Measurements from ENCODE around the gene TPSD1. TPM values are rescaled to one million over a fixed set of nuclear protein-coding genes. Genes with fewer than 3 reads are reported as not detected.
"Not testable (repeated sequence)": the region's sequence is repeated elsewhere in the genome, so short reads cannot be mapped to it uniquely, and the experiment has no call there.

Gene TPSD1
- total RNA-seq, 1 donor from 2014 or later, result not detected

DNA sequence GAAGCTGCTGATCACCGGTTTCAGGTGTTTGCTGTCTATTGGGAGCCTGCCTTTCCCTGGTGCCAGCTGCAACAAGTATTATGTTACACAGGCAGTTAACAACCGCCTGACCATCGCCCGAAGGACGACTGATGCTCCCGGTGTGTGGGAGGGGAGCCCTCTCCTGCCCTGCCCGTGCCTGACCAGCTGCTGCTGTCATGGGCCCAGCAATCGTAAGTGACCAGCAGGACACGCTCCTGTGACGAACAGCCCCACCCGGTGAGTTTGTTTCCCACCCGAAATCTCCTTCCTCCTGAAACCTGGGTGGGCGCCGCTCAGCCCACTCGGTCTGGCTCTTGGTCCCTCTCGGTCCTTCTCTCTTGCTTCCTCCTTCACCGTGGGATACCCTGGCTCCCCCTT, 35.7 kb downstream of the TPSD1 start:
- Histone ChIP-seq H3K36me3 (ENCODE audit: control insufficient read depth, insufficient read depth, low read length) (no peaks in the 10 kb centered on the region), H3K27me3 (ENCODE audit: control insufficient read depth, insufficient read depth, low read length) (peaks cover 53% of the 10 kb centered on the region), H3K4me3 (ENCODE audit: low read depth, low read length) (no peak overlapping the region)
- TF ChIP-seq, protein P1, sequence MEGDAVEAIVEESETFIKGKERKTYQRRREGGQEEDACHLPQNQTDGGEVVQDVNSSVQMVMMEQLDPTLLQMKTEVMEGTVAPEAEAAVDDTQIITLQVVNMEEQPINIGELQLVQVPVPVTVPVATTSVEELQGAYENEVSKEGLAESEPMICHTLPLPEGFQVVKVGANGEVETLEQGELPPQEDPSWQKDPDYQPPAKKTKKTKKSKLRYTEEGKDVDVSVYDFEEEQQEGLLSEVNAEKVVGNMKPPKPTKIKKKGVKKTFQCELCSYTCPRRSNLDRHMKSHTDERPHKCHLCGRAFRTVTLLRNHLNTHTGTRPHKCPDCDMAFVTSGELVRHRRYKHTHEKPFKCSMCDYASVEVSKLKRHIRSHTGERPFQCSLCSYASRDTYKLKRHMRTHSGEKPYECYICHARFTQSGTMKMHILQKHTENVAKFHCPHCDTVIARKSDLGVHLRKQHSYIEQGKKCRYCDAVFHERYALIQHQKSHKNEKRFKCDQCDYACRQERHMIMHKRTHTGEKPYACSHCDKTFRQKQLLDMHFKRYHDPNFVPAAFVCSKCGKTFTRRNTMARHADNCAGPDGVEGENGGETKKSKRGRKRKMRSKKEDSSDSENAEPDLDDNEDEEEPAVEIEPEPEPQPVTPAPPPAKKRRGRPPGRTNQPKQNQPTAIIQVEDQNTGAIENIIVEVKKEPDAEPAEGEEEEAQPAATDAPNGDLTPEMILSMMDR (IDR thresholded peaks at IDR 0.05; ENCODE audit: insufficient read depth, low read length, poor library complexity, severe bottlenecking), result no peak
- no peak for DNase-seq (ENCODE audit: low read depth)

DNA sequence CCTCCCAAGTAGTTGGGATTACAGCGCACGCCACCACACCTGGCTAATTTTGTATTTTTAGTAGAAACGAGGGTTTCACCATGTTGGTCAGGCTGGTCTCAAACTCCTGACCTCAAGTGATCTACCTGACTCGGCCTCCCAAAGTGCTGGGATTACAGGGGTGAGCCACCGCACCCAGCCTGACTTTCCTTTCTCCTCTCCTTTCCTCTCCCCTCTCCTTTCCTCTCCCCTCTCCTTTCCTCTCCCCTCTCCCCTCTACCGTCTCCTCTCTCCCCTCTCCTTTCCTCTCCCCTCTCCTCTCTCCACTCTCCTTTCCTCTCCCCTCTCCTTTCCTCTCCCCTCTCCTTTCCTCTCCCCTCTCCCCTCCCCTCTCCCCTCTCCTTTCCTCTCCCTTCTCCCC, 36.3 kb downstream of the TPSD1 start:
- H3K27me3 ChIP-seq (ENCODE audit: control insufficient read depth, insufficient read depth, low read length), result peaks cover 47% of the 10 kb centered on the region
- DNase-seq (ENCODE audit: low read depth); H3K4me3 ChIP-seq (ENCODE audit: low read depth, low read length); H3K36me3 ChIP-seq (ENCODE audit: control insufficient read depth, insufficient read depth, low read length): not testable (repeated sequence)

- H3K27me3 ChIP-seq (ENCODE audit: control insufficient read depth, insufficient read depth, low read length), result peaks cover 41% of the 10 kb centered on the region
- not testable (repeated sequence) for H3K36me3 ChIP-seq (ENCODE audit: control insufficient read depth, insufficient read depth, low read length); DNase-seq (ENCODE audit: low read depth)
Measured at GRCh38 chr16:1292808-1293207, 36.9 kb downstream of the TPSD1 start.

DNA sequence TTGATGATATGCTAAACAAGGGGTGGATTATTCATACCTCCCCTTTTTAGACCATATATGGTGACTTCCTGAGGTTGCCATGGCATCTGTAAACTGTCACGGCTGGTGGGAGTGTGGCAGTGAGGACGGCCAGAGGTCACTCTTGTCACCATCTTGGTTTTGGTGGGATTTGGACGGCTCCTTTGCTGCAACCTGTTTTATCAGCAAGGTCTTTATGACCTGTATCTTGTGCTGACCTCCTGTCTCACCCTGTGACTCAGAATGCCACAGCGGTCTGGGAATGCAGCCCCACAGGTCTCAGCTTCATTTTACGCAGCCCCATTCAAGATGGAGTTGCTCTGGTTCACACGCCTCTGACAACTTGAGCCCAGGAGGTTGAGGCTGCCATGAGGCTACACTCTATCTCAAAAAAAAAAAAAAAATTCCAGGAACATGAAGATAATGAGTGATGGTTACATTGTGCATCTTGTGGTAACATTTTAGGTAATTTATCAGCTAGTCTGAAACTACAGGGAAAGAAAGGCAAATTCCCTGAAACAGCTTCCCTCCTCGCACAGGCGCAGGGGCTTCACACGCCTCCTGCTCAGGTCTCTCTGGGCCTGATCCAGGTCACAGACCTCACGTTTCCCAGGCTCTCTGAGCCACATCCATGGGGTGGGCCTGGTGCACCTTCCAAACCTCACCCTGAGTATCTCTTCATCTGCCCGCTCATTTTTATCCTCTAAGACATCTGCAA, 38.2 kb downstream of the TPSD1 start:
- Histone ChIP-seq H3K27me3 (ENCODE audit: control insufficient read depth, insufficient read depth, low read length) (peaks cover 28% of the 10 kb centered on the region), H3K4me3 (ENCODE audit: low read depth, low read length) (no peak overlapping the region), H3K36me3 (ENCODE audit: control insufficient read depth, insufficient read depth, low read length) (no peaks in the 10 kb centered on the region)
- no peak for DNase-seq (ENCODE audit: low read depth)
- TF ChIP-seq, protein P1 (IDR thresholded peaks at IDR 0.05; ENCODE audit: insufficient read depth, low read length, poor library complexity, severe bottlenecking), result no peak

More at GRCh38 chr16:1292808-1293207, 36.9 kb downstream of the TPSD1 start:
- H3K4me3 ChIP-seq (ENCODE audit: low read depth, low read length), result not testable (repeated sequence)

GRCh38 chr16:1295465-1295864, 39.6 kb downstream of the TPSD1 start:
- H3K27me3 ChIP-seq (ENCODE audit: control insufficient read depth, insufficient read depth, low read length), result peaks cover 19% of the 10 kb centered on the region
- H3K4me3 ChIP-seq (ENCODE audit: low read depth, low read length), result no peak overlapping the region
- no peak for DNase-seq (ENCODE audit: low read depth)
- H3K36me3 ChIP-seq (ENCODE audit: control insufficient read depth, insufficient read depth, low read length), result no peaks in the 10 kb centered on the region
- TF ChIP-seq, protein P1 (IDR thresholded peaks at IDR 0.05; ENCODE audit: insufficient read depth, low read length, poor library complexity, severe bottlenecking), result no peak

DNA sequence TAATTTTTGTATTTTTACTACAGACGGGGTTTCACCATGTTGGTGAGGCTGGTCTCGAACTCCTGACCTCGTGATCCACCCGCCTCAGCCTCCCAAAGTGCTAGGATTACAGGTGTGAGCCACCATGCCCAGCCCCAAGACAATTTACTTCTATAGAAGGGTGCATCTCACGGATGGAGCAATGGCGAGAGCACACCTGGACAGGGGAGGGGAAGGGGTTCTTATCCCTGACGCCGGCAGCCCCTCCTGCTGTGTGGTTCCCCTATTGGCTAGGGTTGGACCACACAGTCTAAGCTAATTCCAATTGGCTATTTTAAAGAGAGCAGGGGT, 40.8 kb downstream of the TPSD1 start:
- H3K4me3 ChIP-seq (ENCODE audit: low read depth, low read length); DNase-seq (ENCODE audit: low read depth); H3K36me3 ChIP-seq (ENCODE audit: control insufficient read depth, insufficient read depth, low read length): not testable (repeated sequence)
- peaks cover 16% of the 10 kb centered on the region for H3K27me3 ChIP-seq (ENCODE audit: control insufficient read depth, insufficient read depth, low read length)

- Histone ChIP-seq H3K4me3 (ENCODE audit: low read depth, low read length) (no peak overlapping the region), H3K27me3 (ENCODE audit: control insufficient read depth, insufficient read depth, low read length) (peaks cover 11% of the 10 kb centered on the region), H3K36me3 (ENCODE audit: control insufficient read depth, insufficient read depth, low read length) (no peaks in the 10 kb centered on the region)
- TF ChIP-seq, protein P1 (IDR thresholded peaks at IDR 0.05; ENCODE audit: insufficient read depth, low read length, poor library complexity, severe bottlenecking), result no peak
- DNase-seq (ENCODE audit: low read depth), result peak; percentile 88
Measured at GRCh38 chr16:1297018-1297696, 41.3 kb downstream of the TPSD1 start.

Measured in kidney epithelial cell (primary cell).